GM21367 (cell line): ENCODE measurements around the gene ZC2HC1B.

ENCODE experiments used
- ATAC-seq: cut with Tn5 transposase; IDR thresholded peaks from one replicate; pipeline ENCODE4 v1.9.1; 2021; ENCODE audit not compliant: unreplicated experiment

The ZC2HC1B gene

DNA sequence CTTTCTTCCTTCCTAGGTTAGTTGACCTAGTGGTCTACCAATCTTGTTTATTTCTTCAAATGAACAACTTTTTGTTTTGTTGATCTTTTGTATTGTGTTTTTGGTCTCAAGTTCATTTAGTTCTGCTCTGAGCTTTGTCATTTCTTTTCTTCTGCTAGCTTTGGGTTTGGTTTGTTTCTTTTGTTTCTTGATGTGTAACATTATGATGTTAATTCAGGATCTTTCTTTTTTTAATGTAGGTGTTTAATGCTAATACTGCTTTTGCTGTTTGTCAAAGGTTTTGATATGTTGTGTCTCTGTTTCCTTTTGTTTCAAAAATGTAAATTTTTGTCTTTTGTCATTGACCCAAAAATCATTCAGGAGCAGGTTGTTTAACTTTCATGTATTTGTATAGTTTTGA, 65.7 kb downstream of the ZC2HC1B start:
- no peak for ATAC-seq

DNA sequence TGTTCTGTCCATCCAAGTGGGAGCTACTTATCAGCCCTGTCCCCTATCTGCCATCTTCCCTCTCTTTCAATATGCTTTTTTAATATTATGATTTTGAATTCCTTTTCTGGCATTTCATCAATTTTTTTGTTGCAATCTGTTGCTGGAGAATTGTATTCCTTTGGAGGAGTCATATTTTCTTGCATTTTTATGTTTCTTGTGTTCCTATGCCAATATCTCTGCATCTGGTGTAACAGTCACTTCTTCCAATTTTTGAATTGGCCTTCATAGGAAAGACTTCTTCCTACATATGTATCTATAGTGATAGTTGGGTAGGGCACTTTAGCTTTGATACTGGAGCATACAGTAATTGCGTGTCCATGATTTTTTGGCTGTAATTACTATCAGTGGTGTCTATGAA, 70.1 kb downstream of the ZC2HC1B start:
- ATAC-seq, result no peak

DNA sequence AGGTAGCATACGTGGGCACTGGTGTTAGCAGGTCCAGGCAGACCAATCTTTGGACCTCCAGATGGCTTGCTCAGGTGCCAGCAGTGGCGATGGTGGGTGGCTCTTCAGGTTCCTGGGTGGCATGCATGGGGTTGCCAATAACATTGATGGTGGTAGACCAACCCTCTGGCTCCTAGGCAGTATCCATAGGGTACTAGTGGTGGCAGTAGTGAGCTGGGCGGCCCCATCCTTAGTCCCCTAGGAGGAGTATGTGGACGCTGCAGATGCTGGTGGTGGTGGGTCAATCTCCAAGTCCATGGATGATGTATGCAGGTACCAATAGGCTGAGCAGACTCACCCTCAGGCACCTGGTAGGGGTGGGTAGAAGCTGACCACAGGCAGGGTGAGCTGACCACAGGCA, 70.6 kb downstream of the ZC2HC1B start:
- ATAC-seq, result no peak

DNA sequence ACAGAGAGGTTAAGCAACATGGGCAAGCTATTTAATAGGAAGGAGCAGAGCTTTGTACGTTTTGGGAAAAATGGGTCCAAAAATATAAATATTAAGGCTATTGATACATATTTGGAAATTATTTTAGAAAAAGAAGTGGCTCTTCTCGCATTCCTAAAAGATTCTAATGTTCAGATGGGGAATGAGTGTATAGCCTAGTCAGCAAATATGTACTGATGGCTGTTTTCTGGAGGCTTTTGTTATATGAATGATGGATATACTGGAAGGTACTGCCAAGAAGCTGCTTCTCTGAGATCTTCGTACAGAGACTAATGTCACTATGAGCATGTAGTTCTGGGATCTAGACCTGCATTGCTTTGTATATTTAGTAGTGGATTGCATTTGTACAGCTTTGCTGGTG, 72.1 kb downstream of the ZC2HC1B start:
- no peak for ATAC-seq

DNA sequence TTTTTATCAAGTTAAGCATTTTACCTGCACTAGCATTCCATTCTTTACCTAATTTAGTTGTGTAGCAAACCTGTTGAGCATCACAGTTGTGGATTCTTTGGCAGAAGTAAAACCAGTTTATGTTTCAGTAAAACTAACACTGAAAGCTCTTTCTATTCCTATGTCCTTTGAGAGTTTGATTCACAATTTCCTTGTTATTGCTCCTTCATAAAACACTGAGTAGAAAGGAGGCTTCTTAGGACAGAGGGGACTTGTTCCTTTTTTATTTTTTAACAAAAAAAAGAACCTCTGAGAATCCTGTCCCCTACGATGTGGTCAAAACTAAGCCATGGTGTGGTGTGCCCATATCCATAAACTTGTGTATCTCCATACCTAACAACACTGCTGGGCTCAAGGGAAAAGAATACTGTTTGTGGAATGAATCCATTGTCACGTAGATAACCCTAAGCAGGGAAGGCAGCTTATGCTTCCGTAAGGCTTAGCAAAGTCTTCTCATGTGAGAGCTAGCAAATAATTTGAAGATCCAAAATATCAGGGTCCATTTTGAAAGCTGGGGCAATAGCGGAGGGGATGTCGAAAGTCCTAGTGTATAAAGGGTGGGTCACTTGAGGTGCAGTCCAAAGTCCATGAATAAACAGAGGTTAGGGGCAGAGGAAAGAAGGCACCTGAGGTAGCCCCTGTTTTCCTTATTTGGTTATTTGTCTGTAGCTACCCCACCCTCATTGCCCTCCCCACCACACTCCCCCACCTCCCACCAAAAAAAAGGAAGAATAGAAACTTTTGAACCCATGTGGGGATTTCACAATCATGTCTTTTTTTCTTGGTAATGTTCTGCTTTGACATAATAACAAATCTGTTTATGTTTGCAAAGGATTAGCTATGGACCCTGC, 72.7 kb downstream of the ZC2HC1B start:
- ATAC-seq, result no peak

DNA sequence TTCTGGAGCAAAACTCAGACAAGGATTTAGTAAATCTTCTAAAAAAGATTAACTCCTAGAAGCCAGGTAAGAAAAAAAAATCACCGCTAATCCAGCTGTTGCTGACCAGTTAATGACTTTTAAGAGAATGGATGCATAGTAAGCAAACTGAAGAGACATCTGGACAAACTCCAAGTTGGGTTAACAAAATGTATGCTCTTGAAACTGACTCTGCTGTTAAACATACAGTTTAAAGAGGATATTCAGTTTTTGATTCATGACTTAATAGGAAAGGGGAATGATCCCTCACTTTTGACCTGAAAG, 73.3 kb downstream of the ZC2HC1B start:
- ATAC-seq, result no peak

DNA sequence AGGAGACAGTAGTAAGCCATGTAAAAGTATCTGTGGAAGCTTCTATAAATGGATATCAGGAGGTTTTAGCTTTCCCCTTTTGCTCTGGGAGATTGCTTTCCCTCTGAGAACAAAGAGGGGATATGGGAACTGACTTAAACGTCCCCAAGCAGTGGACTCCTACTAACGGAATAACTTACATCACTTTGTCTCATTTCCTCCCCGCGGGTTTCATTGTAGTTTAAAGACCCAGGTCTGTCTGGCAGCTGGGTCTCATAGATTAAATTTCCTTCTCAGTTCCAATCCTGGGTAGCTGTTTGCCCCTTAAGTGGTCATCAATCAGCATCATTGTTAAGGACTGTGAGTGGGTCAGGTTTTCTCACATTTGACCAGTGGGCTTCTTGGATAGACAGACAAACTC, 75.1 kb downstream of the ZC2HC1B start:
- no peak for ATAC-seq

DNA sequence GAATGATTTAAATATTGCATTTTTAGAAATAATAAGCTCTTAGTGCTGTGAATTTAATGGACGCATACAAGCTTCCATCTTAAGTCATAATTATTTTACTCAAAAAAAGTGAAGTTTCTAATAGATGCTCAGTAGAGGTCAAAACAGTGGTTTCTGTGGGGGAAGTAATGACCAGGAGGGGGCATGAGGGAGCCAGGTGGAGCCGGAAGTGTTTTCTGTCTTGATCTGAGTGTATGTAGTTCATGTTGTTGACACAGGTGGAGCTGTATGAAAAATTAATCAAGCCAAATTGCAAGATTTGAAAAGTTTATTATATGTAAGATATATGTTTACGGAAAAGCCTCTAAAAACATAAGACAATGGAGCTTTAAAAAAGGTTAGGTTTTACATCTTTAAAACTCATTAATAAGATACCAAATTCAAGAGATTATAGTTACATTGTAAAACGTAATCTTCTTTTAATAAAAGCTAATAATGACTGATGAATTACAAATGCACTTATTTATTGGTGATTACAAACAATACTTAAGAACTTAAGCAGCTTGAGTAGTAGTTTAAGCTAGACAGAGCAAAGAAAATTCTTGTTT, 75.8 kb downstream of the ZC2HC1B start:
- ATAC-seq, result peak; percentile 96

DNA sequence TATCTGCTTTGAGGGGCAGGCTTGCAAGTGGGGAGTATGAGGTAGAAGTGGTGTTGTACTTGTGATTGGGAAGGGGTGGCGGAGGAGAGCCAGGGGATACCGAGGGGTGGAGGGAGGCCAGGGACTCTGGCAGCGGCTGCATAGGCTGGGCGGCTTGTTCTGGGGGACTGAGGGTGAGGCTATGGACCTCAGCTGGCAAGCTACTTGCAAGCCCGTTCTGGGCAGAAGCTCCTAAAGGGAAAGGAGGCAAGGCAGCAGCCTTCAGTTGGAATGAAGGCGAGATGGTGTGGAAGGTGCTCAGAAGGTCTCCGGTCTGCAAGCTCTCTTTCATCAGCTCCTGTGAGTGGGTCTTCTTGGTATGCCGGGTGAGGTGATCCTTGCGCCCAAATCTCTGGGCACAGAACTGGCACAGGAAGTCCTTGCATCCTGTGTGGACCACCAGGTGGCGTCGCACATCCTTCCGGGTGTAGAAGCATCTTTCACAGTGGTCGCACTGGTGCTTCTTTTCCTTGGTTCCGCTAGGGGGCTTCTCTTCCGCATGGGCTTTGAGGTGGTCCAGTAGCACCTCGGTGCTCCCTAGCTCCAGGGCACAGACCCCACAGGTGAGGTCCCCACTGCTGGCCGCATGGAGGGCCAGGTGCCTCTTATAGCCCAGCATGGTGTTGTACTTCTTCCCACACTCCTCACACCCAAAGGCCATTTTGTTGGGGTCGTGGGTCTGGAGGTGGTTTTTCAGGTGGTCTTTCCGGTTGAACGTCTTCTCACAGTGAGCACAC, 77.8 kb downstream of the ZC2HC1B start:
- no peak for ATAC-seq

DNA sequence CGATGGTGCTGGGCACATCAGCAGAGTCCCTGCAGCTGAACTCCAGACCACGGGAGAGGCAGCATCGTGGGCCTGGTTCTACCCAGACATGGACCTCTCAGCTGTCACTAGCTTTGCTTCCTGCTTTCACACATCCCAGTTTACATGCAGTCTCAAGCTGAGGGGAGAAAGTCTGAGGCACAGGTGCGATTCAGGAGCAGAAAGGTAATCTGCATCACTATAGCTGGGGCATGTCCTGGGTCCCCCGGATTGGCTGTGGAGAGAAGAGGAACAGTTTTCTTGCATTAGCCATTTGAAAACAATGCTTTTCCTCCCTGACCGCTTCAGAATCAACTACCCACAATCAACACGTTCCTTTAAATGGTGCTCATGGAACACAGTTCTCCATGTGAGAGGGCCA, 83.9 kb downstream of the ZC2HC1B start:
- ATAC-seq, result no peak

DNA sequence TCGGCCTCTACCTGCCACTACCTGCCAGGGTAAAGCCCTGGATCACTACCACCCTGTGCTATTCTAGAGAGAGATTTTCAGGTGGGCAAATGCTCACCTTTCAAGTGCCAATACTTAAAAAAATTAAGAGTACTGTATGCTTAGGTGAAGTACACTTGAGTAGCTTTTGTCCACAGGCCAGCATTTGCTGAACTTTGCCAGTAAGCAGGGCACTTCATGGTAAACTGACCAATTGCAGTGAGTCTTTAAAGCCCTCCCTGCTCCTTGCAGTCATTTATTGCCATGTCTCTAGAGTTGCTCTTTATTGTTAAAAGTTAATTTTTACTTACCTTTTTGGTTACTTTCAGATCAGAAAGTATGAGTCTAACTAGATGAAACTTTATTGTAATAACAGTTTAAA, 85.3 kb downstream of the ZC2HC1B start:
- ATAC-seq, result no peak

DNA sequence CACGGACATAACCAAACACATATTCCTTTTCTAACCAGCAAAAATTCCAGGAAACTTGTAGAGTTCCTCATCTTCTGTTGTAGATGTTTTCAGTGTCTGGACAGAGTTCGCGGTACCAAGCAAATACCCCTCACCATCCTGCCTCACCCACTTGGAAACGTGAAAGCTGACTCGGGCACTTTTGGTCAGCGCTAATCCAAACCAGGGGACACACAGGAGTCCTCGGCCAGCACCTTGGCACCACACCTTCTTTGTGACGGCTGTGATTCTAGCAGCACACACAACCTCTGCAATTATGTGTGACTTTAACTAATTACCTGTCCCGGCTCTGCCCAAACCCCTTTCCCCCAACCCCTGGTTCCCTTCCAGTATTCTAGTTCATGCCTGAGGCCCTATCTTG, 85.7 kb downstream of the ZC2HC1B start:
- no peak for ATAC-seq

DNA sequence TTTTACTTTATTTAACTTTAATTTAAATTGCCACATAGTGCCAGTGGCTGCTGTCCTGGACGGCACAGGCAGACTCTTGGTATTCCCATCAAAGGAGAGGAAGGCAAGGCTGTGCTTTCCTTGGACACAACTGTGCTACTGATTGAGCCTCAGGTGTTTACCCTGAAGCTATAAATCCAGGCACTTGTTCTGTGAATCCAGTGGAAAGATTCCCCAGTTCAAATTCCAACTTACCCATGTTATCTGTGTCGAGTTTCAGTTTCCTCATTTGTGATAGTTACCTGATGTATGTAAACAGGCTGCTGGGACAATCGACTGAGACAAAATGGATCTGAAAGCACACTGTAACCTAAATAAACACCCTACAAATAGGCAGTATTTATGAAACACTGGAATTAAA, 86.6 kb downstream of the ZC2HC1B start:
- no peak for ATAC-seq

DNA sequence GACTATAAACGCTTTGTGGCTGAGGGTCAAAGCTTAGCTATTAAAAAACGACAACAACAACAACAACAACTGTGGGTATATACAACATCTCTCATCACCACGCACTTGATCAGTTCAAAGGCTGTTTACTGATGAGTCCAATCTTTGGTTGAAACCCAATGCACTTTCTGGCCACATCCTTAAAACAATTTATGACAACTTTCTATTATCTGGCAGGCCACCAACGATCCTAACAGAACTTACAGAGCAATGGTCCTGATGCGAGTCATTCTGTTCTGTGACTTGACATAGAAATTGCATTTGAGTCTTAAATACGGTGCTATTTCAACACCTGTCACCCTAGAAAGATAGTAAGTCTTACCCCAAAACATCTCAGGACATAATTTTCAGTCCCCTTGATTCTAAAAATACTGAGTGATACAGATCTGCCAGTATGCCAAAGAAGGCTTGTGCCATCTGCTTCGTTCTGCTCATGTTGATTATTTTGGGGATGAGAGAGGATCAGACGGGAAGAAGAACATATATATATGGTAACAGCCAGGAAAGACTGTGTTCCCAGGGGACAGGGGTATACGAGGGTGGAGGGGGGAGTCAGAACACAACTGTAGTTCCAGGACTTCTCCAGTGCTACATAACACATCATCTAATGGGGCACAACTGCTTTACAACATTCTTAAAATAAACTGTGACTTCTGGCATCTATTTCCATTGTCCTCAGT, 87.9 kb downstream of the ZC2HC1B start:
- ATAC-seq, result no peak

DNA sequence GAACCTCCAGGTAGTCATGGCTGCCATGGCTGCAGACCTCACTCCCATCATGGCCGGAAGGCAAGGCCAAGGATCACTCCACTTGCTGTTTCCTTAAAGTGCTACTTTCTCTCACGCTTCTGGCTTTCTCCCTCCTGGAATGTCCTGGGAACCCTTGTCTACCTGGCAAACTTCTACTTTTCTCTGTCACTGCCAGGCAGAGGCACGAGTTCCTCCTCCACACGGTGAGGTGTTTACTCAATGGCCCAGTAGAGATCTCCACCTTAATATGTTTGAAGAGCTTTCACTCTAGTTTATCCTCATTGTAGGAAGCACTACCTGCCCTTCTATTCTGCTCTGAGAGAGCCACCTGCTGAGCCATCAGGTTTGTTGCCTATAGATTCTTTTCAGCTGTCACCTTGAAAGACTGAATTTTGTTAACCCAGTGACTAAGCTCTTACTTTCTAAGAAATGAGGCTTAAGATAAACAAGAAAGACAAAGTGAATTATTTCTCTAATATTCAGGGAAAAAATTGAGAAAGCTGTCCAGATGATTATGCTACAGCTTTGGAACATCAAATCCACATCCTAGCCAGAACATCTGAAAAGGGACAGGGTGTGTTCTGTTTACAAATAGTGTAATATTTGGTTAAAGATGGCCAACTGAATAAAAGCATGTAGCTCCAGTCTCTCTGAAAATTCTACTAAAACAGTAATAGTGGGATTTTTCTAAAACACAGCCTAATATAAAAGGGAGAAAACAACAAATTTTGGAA, 88.8 kb downstream of the ZC2HC1B start:
- no peak for ATAC-seq

DNA sequence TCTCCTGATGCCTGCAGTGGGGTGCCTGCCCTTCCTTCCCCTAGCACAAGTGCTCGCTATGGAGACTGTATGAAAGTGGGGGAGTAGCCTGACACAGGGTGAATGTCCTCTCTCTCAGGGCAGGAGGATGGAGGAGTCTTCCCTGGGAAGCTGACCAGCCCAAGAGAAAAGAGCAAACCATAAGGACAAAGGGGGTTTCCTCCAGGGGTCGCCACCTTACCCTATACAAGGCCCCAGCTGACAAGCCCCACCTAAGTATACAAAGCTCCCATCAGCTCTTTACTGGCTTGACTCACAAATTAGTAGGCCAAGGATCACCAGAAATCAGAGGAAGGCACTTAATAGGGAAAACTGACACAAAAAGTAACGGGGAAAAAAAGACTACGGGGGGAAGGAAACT, 89.6 kb downstream of the ZC2HC1B start:
- no peak for ATAC-seq

DNA sequence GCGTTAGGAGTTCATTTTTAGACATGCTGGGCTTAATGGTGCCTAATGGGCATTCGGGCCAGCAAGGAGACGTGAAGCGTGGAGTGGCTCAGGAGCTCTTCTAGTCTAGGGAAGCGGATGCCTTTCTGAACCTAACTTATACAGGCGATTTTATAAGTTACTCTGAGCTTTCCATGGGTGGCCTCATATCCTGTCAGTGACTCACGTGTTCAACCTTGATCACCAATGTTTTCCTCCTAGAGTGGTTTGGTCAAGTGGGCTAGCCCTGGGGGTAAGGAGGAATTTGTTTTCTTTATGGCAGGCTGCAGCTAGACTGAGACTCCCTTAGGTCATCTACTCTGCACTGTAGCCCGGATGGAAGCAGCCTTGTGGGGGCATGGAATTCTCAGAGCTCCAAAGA, 91.7 kb downstream of the ZC2HC1B start:
- ATAC-seq, result no peak

DNA sequence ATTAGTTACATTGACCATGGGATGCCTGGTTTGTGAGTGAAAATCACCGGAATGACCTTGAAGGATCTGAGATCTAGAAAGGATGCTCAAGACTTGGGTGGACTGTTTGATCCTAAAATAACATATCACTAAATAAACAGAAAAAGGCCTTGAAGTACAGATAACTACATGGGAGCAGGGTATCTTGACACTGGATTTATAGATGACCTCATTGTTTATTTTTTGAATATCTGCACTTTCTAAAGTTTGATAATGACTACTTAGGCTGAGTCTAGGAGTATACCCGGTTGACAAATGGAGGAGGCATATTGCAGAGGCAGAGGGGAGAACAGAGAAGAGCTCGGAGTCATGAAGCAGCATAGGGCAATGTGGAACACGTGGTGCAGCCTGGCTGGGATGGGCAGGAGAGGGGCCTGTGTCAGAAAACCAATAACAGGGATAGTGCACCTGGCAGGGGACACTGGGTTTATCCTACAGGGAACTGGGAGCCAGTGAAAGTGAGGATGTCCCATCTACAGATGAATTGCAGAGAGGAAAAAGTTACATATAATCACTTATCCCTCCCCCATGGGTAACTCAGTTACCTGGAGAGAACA, 93.5 kb downstream of the ZC2HC1B start:
- no peak for ATAC-seq

DNA sequence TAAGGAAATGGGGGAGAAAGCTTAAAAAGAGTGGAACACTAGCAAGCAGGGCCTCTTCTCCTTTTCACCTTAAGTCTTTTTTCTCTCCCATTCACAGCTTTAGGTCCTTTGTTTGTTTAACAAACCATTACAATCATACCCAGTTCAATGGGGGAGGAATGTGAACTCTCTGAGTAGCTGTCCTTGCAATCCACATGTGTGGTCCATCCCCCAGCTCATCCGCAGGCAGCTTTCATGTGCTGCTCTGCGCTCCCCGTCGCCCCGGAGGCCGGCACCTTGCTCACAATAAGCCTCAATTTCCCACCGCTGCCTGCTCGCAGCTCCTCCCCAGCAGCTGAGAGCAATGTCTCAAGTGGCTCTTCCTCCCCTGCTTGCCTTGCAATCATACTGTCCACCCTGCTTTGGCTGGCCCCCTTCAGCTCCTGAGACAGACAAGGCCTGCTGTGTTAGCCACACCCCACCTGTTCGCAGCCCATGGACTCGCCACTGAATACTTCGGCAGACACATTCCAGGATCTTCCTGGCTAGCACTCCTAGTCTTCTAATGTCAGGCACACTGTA, 94.6 kb downstream of the ZC2HC1B start:
- ATAC-seq, result no peak

DNA sequence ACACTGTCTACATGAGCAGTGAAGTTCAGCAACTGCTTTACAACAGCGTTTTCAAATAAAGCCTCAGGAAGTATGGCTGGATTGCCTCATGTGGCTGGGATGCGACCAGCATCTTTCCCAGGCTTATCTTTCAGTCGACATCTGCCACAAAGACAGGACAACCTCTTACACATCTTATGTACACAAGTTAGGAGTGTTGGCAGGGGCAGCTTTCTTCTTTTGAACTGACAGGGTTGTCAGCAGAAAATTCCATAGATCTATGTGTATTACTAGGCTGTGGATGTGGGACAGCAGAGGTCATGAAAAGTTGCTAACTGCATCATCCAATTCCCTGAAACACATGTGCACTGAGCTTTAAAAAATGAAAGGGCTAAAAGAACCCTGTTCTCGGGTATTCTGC, 95.7 kb downstream of the ZC2HC1B start:
- ATAC-seq, result no peak
